ENCODE data around the gene SPRYD7.

DNA sequence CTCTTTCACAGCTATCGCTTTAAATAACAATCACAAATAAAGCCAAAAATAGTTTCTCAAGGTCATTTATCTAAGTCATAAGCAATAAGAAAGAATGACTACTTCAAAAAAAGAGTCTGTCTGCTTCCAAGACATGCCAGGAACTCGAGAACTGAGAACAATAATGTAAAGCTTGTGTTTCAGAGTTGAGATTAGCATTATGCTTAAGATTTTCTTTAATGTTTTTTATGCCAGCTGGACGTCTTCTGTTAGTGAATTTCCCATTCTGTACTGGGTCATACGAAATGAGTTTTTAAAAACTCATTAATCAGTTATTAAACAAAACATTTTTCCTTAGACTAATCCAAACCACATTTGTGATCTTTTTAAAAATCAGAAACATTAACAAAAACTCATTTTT is 3.2 kb upstream of the SPRYD7 start:
- TF ChIP-seq CTCF (conservative IDR thresholded peaks at IDR 0.05; ENCODE audit: low read depth, low read length) = no peak
- no peak for TF ChIP-seq EZH2 (IDR thresholded peaks at IDR 0.05; ENCODE audit: low read length, unreplicated experiment)

Measured in PC-3 (cell line).